ENCODE data around the gene GPS2.

DNA sequence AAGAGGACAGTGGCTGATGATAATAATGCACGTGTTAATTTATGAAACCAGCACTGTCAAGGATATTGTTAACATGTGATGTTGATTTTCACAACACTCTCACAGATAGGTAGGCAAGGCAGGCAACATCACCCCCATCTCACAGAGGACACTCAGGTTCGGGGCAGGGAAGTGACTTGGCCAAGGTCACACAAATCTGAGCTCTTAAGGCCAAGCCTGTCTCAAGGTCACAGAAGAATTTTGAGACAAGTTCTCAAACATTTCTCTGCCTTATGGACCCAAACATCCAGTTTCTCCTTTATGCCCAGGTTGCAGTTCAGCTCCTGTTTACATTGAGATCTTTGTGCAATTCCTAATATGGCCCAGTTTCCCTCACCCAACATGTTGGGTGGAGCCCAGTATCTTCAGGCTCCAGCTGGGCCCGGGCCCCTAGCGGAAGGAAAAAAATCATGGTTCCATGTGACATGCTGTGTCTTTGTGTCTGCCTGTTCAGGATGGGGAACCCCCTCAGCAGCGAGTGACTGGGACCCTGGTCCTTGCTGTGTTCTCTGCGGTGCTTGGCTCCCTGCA lies 32.3 kb downstream of the GPS2 start:
- TF ChIP-seq, protein P1, sequence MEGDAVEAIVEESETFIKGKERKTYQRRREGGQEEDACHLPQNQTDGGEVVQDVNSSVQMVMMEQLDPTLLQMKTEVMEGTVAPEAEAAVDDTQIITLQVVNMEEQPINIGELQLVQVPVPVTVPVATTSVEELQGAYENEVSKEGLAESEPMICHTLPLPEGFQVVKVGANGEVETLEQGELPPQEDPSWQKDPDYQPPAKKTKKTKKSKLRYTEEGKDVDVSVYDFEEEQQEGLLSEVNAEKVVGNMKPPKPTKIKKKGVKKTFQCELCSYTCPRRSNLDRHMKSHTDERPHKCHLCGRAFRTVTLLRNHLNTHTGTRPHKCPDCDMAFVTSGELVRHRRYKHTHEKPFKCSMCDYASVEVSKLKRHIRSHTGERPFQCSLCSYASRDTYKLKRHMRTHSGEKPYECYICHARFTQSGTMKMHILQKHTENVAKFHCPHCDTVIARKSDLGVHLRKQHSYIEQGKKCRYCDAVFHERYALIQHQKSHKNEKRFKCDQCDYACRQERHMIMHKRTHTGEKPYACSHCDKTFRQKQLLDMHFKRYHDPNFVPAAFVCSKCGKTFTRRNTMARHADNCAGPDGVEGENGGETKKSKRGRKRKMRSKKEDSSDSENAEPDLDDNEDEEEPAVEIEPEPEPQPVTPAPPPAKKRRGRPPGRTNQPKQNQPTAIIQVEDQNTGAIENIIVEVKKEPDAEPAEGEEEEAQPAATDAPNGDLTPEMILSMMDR (IDR thresholded peaks at IDR 0.05; ENCODE audit: poor library complexity) = no peak
- TF ChIP-seq EZH2phosphoT487 (IDR thresholded peaks at IDR 0.05; ENCODE audit: low read depth, severe bottlenecking, unreplicated experiment) = no peak
- no peak for TF ChIP-seq EZH2 (IDR thresholded peaks at IDR 0.05; ENCODE audit: borderline replicate concordance)

All from hepatocyte (in vitro differentiated cells).